ENCODE results near the gene EARS2.

Gene EARS2

DNA sequence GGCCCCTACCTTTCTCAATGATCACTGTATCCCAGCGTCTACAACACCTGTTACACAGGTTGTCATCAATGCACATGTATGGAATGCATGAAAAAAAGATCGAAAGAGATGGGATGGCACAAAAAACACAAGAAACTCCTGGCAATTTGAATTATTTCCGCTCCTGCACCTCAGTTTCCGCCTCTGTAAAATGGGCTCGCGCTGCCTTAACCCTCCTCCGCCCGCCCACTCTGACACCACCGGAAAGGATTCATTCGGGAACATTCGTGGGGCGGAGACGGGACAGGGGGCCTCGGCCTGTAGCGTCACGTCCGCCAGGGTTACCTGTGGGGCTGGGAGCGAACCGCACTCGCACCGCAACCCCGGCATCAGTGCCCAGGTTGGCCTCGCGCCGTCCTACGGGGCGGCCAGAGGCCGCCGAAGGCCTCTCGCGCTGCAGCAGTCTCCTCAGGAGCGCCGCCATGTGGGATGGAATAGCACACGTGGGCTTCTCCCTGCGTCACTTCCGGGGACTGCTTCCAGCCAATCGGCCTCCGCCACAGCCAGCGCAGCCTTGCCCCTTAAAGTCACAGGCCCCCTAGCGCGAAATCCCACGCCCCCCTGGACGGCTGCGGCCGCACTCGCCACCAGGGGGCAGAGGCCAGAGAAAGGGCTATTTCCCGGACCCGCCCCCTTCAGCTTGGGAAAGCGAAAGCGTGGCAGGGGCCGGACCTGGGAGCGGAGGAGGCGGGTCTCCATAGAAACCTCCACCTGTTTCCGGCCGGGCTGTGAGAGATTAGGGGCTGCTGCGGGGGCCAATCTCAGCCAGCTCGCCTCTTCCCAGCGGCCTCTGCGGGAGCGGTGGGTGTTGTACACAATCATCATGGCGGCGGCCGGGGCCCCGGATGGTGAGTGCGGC lies at the start of gene EARS2, which contains the start of gene UBFD1:
Gene EARS2, minus strand, starts transcription at position 470 of the 898 bp plus-strand sequence. Its CDS starts 7 bp downstream, at position 463.
Gene UBFD1, plus strand, starts transcription at position 847 of the 898 bp plus-strand sequence. Its CDS starts 16 bp downstream, at position 863.
- peak within 1 kb of the TSS; percentile 72 for H3K27ac ChIP-seq
- no peak for TF ChIP-seq ZFX (IDR thresholded peaks at IDR 0.05; ENCODE audit: borderline replicate concordance)
- TF ChIP-seq, protein P1, sequence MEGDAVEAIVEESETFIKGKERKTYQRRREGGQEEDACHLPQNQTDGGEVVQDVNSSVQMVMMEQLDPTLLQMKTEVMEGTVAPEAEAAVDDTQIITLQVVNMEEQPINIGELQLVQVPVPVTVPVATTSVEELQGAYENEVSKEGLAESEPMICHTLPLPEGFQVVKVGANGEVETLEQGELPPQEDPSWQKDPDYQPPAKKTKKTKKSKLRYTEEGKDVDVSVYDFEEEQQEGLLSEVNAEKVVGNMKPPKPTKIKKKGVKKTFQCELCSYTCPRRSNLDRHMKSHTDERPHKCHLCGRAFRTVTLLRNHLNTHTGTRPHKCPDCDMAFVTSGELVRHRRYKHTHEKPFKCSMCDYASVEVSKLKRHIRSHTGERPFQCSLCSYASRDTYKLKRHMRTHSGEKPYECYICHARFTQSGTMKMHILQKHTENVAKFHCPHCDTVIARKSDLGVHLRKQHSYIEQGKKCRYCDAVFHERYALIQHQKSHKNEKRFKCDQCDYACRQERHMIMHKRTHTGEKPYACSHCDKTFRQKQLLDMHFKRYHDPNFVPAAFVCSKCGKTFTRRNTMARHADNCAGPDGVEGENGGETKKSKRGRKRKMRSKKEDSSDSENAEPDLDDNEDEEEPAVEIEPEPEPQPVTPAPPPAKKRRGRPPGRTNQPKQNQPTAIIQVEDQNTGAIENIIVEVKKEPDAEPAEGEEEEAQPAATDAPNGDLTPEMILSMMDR (IDR thresholded peaks at IDR 0.05) = peak; percentile 97

DNA sequence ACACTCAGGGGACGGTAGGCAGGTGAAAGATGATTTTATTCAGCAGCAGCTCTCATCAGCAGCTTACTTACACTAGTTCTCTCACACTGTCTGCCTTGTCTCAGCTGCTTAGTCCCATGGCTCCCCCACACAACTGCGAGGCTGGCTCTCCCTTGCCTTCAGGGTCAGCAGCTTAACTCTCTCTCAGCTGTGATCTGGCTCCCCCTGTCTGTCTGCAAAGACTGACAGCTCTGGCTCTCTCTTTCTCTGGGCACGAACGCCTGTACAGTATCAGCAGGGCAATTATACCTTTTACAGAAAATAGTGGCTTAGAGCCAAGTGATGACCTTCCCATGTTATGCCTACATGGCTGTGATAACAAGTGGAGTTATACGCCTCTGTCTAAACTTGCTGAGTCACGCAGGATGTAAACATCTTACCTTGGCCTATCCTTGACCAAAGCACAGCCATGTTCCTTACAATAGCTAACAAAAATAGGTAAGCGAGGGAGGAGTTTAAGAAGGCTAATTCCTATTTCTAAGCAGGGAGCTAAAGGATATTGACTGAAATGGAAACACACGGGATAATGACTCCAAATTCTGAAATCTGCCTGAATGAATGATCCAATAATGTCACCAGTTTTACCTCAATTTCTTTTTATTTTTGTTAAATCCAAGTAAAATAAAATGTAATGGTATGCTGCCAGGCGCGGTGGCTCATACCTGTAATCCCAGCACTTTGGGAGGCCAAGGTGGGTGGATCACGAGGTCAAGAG lies 40.0 kb upstream of the EARS2 start:
- H3K27ac ChIP-seq = no peak overlapping the region
- TF ChIP-seq, protein P1 (IDR thresholded peaks at IDR 0.05) = no peak
- no peak for TF ChIP-seq ZFX (IDR thresholded peaks at IDR 0.05; ENCODE audit: borderline replicate concordance)

DNA sequence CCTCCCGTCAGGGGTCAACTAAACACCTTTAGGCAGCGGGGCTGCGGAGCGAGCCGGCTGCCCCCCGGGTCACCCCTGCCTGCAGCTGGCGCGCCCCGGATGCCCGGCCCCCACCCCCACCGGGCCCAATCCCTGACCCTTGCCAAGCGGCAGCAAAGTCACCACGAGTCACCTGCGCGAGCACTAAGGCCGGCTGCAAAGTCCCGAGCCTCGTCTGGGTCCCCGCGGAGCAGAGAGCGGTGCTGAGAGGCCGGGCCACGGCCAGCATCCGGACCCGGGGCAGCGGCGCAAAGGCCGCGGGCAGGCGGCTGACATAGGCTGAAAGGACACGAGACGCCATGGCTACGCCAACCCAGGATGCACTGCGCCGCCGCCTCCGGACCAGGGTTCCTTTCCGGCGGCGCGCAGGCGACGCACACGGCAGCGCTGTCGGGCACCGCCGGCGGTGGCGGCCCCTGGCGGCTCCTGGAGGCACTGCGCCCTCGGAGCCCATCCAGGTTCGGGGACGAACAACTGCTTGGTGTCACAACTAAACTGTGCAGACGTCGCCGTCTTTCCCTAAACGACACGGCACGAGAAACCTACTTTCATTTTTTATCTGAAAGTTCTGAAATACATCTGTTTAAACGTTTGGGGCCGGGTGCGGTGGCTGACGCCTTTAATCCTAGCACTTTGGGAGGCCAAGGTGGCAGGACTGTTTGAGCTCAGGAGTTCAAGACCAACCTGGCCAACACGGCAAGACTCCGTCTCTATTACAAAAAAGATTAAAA lies 39.0 kb upstream of the EARS2 start, which contains the start of gene NDUFAB1:
Gene NDUFAB1, minus strand, starts transcription at position 366 of the 770 bp plus-strand sequence. Its CDS starts 26 bp downstream, at position 340.
- TF ChIP-seq, protein P1 (IDR thresholded peaks at IDR 0.05) = peak; percentile 99
- TF ChIP-seq ZFX (IDR thresholded peaks at IDR 0.05; ENCODE audit: borderline replicate concordance) = no peak
- H3K27ac ChIP-seq = peak within 1 kb of the TSS; percentile 73

DNA sequence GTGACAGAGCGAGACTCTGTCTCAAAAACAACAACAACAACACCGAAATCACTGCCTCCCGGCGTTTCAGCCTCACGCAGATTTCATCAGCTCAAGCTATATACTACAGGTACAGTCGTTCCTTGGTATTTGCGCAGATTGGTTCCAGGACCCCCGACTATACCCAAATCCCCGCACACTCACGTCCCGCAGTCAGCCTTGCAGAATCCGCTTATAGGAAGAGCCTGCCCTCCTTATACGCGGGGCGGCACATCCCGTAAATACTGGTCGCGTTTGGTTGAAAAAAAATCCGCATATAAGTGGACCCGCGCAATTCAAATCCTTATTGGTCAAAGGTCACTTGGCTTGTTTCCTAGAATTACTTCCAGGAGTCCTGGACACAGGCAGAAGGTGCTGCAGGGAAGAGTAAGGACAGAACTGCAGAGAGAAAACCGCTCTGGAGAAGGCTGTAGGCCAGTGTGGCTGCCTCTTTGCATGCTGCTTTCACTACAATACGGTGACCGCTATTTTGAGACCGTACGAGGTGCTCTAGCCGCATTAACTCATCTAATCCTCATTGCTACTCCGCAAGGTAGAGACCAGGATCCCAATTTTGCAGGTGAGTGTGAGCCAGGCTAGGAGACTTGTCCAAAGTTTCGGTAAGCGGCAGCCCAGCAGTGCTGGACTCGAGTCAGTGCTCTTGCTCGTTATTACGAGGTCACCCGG lies 38.2 kb upstream of the EARS2 start:
- peak overlapping the region; percentile 73 for H3K27ac ChIP-seq
- TF ChIP-seq, protein P1 (IDR thresholded peaks at IDR 0.05) = no peak
- no peak for TF ChIP-seq ZFX (IDR thresholded peaks at IDR 0.05; ENCODE audit: borderline replicate concordance)

DNA sequence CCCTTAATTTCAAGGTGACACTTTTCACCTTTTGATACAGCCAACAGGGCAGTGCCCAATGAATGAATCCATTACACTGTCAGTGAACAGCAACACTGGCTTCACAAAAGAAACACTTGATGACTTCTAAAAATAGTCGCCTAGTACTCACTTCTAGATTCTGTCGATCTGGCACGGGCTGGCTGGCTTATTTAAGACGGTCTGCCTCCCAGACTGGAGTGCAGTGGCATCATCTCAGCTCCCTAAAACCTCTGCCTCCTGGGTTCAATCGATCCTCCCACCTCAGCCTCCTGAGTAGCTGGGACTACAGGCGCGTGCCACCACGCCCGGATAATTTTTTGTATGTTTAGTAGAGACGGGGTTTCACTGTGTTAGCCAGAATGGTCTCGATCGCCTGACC lies 37.0 kb upstream of the EARS2 start:
- H3K27ac ChIP-seq = no peak overlapping the region
- TF ChIP-seq ZFX (IDR thresholded peaks at IDR 0.05; ENCODE audit: borderline replicate concordance) = no peak
- TF ChIP-seq, protein P1 (IDR thresholded peaks at IDR 0.05) = no peak

DNA sequence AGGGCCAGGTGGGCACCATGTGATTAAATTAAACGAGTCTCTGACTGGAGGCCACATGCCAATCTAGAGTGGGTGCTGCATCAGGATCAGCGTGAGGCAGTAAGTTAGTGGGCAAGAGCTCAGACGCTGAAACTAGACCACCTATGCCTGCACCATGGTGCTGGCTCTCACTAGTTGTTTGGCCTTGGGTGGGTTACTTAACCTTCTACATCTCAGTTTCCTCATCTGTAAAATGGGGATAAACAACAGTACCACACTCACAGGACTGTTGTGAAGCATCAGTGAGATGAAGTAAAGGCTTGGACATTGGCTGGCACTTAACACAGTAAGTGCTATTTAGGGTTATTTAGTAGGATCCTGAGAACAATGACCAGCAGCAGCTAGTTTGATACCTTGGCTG lies 33.0 kb upstream of the EARS2 start:
- TF ChIP-seq, protein P1 (IDR thresholded peaks at IDR 0.05) = no peak
- no peak for TF ChIP-seq ZFX (IDR thresholded peaks at IDR 0.05; ENCODE audit: borderline replicate concordance)
- no peak overlapping the region for H3K27ac ChIP-seq

Data from 22Rv1 (cell line).